GM12878 (cell line): ENCODE measurements around the gene ELMO2. TPM values are rescaled to one million over a fixed set of nuclear protein-coding genes. Genes with fewer than 3 reads are reported as not detected.
A peak's percentile ranks its signal among the peaks of the same experiment; 100 is the strongest.

ENCODE experiments used
- ATAC-seq: fragments of 200-7000 bp; cut with Tn5 transposase; 3 replicates; pipeline ENCODE4 v1.9.1; 2020; ENCODE audit warnings: mild to moderate bottlenecking, moderate library complexity
- BruUV-seq: library from RNA; stranded (reverse); fragments of 400-500 nt; replicated peaks from 2 replicates; lab custom pipeline; 2021; lab: Mats Ljungman, UMichigan
- CTCF ChIA-PET: fragments of 300-600 bp; sonication (Branson Sonifier 250); formaldehyde crosslinking; extraction: SDS; loops from one replicate; lab custom pipeline; 2021; ENCODE audit warnings: inconsistent platforms; lab: Yijun Ruan, JAX
- POLR2A ChIA-PET: fragments of 350-600 bp; formaldehyde crosslinking; extraction: SDS; loops from one replicate; lab custom pipeline; 2021; ENCODE audit warnings: inconsistent platforms; lab: Charles Lee
- RAD21 ChIA-PET: fragments of 300-600 bp; sonication (Branson Sonifier 250); formaldehyde crosslinking; loops from one replicate; lab custom pipeline; 2023; ENCODE audit warnings: antibody characterized with exemption; ENCODE audit not compliant: unreplicated experiment; lab: Charles Lee
- SMC1A ChIA-PET: fragments of 300-600 bp; sonication (Branson Sonifier 250); formaldehyde crosslinking; loops from one replicate; lab custom pipeline; 2023; ENCODE audit not compliant: unreplicated experiment, uncharacterized antibody; lab: Charles Lee
- DNase-seq: peaks from one replicate; pipeline ENCODE4 v3.0.0-alpha.2; 2011; ENCODE audit warnings: low read depth, low spot score
- FAIRE-seq: peaks from 3 replicates; lab custom pipeline; 2011; peaks lifted over from hg19 to GRCh38; lab: Jason Lieb, UNC
- H2AFZ ChIP-seq: 2 replicates; pipeline ENCODE4 v1.6.0; 2011; ENCODE audit warnings: low read depth, low read length, control low read depth; ENCODE audit not compliant: control insufficient read depth
- H3K27ac ChIP-seq: 2 replicates; pipeline ENCODE4 v1.5.1; 2011; ENCODE audit warnings: control low read depth; ENCODE audit not compliant: control insufficient read depth, insufficient read depth
- H3K27me3 ChIP-seq, 2 experiments: replicated peaks in 1 of 2; 2 replicates each; pipeline versions ENCODE4 v1.6.0 to v1.6.1; 2011; ENCODE audit warnings: low read length in 1 of 2; ENCODE audit not compliant: control insufficient read depth in 2 of 2, insufficient read depth in 2 of 2
- H3K36me3 ChIP-seq, 2 experiments: 2 replicates each; pipeline ENCODE4 v1.5.1; 2011; ENCODE audit warnings: low read length in 1 of 2; ENCODE audit not compliant: control insufficient read depth in 2 of 2, insufficient read depth in 2 of 2
- H3K4me1 ChIP-seq: 2 replicates; pipeline ENCODE4 v1.6.1; 2011; ENCODE audit warnings: mild to moderate bottlenecking, low read length, moderate library complexity, mixed read lengths; ENCODE audit not compliant: control insufficient read depth, insufficient read depth
- H3K4me2 ChIP-seq: 2 replicates; pipeline ENCODE4 v1.6.0; 2011; ENCODE audit warnings: control low read depth; ENCODE audit not compliant: control insufficient read depth, insufficient read depth
- H3K4me3 ChIP-seq: fragments of 200-600 bp; sonication (generic); 2 replicates; pipeline ENCODE4 v1.5.1; 2016
- H3K79me2 ChIP-seq: 2 replicates; pipeline ENCODE4 v1.6.0; 2011; ENCODE audit warnings: low read length; ENCODE audit not compliant: control insufficient read depth, insufficient read depth
- H3K9ac ChIP-seq: 2 replicates; pipeline ENCODE4 v1.8.0; 2011; ENCODE audit warnings: low read length, control low read depth, mixed read lengths; ENCODE audit not compliant: control insufficient read depth, insufficient read depth
- H3K9me3 ChIP-seq: replicated peaks from 3 replicates; pipeline ENCODE4 v1.5.1; 2011; ENCODE audit warnings: mild to moderate bottlenecking, low read length; ENCODE audit not compliant: control insufficient read depth, insufficient read depth
- H4K20me1 ChIP-seq: 2 replicates; pipeline ENCODE4 v1.6.0; 2011; ENCODE audit not compliant: control insufficient read depth, insufficient read depth
- POLR2A ChIP-seq: IDR thresholded peaks from 2 replicates; pipeline ENCODE4 v1.6.1; 2011; ENCODE audit warnings: low read depth, mild to moderate bottlenecking, low read length
- SMAD1 ChIP-seq: fragments of 450-650 bp; IDR thresholded peaks from 2 replicates; pipeline ENCODE4 v1.6.1; 2018; ENCODE audit warnings: mild to moderate bottlenecking, low read depth; ENCODE audit not compliant: partially characterized antibody
- WGBS: methylation state at CpG from one replicate; pipeline ENCODE4 v1.1.6; 2016; ENCODE audit warnings: low lambda C conversion rate; ENCODE audit not compliant: insufficient replicate concordance, insufficient coverage; ENCODE audit errors: missing lambda C conversion rate; 5-methylcytosine and 5-hydroxymethylcytosine counted together
- in situ Hi-C: fragments of 300-500 bp; cut with MboI; formaldehyde crosslinking; loops from 9 replicates; pipeline ENCODE4 v1.14.3; 2018; ENCODE audit warnings: mixed read lengths
- intact Hi-C: fragments of 100-400 bp; cut with micrococcal nuclease; formaldehyde crosslinking; loops from one replicate; pipeline ENCODE4 v1.14.2; 2022; ENCODE audit not compliant: unreplicated experiment
- polyA plus RNA-seq, 11 experiments: library from polyadenylated mRNA; depleted of rRNA in 4 of 11; unstranded in 6 of 11; stranded (reverse) in 5 of 11; fragments of >200 nt; fragmentation: Nextera tagmentation in 4 of 11; fragmentation: Illumina TruSeq in 1 of 11; extraction: Ambion mirVana in 4 of 11; extraction: Trizol in 1 of 11; gene quantifications; 1 replicate in 1 of 11; 2 replicates in 10 of 11; pipeline versions ENCODE4 v1.2.1 to v1.2.3, GENCODE V29; 2011 to 2016; ENCODE audit warnings: inconsistent platforms in 2 of 11, missing spikeins in 2 of 11, low read depth in 1 of 11
- total RNA-seq, 4 experiments: library from RNA; depleted of rRNA in 3 of 4; stranded (reverse); fragments of >200 nt in 3 of 4; fragmentation: Illumina TruSeq in 1 of 4; extraction: Trizol in 1 of 4; gene quantifications; 2 replicates each; pipeline versions ENCODE4 v1.2.1 to v1.2.3, GENCODE V29; 2013 to 2021
- TF ChIP-seq, protein P1 (sequence below), 3 experiments: IDR thresholded peaks in 2 of 3; conservative IDR thresholded peaks in 1 of 3; 2 replicates each; pipeline ENCODE4 v1.5.1; 2011; ENCODE audit warnings: low read depth in 3 of 3, low read length in 3 of 3, mild to moderate bottlenecking in 3 of 3, control low read depth in 2 of 3, moderate library complexity in 2 of 3, inconsistent platforms in 1 of 3, mixed read lengths in 1 of 3; ENCODE audit not compliant: control insufficient read depth in 2 of 3, insufficient read depth in 1 of 3; ENCODE audit errors: extremely low read depth in 1 of 3

Gene ELMO2
- total and polyA plus RNA-seq, 10 of the 15 experiments (the other 5 are each of a cell fraction or from before 2014, with no cell fraction given): 14.2 to 40.2 (median 37.6) TPM

DNA sequence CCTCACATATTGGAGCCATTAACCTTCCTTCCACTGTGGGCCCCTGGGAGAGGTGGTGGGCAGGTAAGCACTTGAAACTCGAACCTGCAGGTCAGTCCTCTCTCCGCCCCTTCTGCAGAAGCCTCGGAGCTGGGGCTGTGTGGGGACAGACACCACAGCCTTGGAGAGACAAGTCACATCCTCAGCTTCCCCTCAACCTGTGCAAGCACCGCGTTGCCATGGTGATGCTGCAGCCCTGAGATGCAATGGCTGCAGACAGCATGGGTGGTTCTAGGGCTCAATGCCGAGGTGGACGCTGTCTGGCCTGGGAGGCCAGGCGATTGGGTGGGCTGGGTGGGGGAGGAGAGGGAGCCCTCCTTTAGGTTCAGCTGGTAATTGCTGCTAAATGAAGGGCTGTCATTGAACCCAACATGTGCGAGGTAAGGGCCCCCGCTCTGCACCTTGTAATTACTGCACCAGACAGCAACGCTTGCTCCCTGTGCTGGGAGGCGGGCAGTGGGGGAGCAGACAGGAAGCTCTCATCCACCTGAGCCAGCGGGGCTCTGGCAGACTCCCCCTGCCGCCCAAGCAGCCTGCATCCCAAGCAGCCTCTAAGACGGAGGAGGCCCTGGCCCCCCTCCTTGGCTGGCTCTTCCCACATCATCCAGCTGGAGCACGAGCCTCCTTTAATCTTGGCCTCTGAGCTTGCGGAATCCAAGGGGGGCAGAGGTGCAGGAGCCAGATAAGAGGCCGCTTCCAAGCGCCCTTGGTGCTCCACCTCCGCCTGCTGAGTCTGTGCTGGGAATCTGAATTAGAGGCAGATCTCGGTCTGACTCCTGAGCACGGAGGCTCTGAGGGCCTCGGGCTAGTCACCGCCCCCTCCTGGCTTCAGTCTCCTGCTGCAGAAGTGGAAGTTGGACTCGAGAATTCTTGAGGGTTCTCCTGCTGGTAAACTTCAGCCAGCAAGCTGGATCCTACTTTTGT is 58.3 kb downstream of the ELMO2 start:
- Histone ChIP-seq H2AFZ (no peak overlapping the region), H3K9ac (no peak overlapping the region), H3K27me3 (no peaks in the 10 kb centered on the region), H3K79me2 (no peaks in the 10 kb centered on the region), H4K20me1 (no peaks in the 10 kb centered on the region), H3K4me3 (no peak overlapping the region), H3K4me2 (no peak overlapping the region), H3K9me3 (no peaks in the 10 kb centered on the region), H3K4me1 (peaks cover 33% of the 10 kb centered on the region), H3K27ac (no peak overlapping the region), H3K36me3 (peaks cover 0 to 2% of the 10 kb centered on the region in 2 experiments; a peak in 2 of 4 replicates)
- in situ Hi-C loops: no loop called here
- no TSS peak for BruUV-seq
- no peak for DNase-seq
- ChIA-PET CTCF (interaction anchor here (0.6 to 4.1 kb wide), 28 partner anchors 10 to 377 kb away, joined by 3 to 56 read pairs (median 6); no protein-coding TSS in a partner anchor), RAD21 (interaction anchor here (0.6 to 2.8 kb wide), 12 partner anchors 9 to 377 kb away, joined by 3 to 12 read pairs (median 3); no protein-coding TSS in a partner anchor), SMC1A (interaction anchor here (1.1 to 3.1 kb wide), 8 partner anchors 11 to 215 kb away, joined by 3 to 14 read pairs (median 5); no protein-coding TSS in a partner anchor), POLR2A (interaction anchor here (2.2 to 3.6 kb wide), 3 partner anchors 16 to 59 kb away, joined by 5 to 24 read pairs (median 14); partner anchors contain the start of gene ELMO2)
- TF ChIP-seq, protein P1, sequence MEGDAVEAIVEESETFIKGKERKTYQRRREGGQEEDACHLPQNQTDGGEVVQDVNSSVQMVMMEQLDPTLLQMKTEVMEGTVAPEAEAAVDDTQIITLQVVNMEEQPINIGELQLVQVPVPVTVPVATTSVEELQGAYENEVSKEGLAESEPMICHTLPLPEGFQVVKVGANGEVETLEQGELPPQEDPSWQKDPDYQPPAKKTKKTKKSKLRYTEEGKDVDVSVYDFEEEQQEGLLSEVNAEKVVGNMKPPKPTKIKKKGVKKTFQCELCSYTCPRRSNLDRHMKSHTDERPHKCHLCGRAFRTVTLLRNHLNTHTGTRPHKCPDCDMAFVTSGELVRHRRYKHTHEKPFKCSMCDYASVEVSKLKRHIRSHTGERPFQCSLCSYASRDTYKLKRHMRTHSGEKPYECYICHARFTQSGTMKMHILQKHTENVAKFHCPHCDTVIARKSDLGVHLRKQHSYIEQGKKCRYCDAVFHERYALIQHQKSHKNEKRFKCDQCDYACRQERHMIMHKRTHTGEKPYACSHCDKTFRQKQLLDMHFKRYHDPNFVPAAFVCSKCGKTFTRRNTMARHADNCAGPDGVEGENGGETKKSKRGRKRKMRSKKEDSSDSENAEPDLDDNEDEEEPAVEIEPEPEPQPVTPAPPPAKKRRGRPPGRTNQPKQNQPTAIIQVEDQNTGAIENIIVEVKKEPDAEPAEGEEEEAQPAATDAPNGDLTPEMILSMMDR (IDR thresholded peaks at IDR 0.05 in 2 of 3, conservative IDR thresholded peaks at IDR 0.05 in 1 of 3; ENCODE audit: control insufficient read depth in 2 of 3, extremely low read depth in 1 of 3, insufficient read depth in 1 of 3, low read depth in 3 of 3, low read length in 3 of 3): 0 out of 6 replicates have a peak, but pooled peaks of 1 of the 3 experiments have one; percentile 3
- no peak for TF ChIP-seq SMAD1
- TF ChIP-seq POLR2A: peak; percentile 56
- no peak for ATAC-seq
- 94% methylated on average over 22 of the region's 25 CpGs for WGBS
- FAIRE-seq: no peak
- intact Hi-C loops: loop anchor here (2.0 kb wide), 1 partner anchor 333 kb away; no protein-coding TSS in a partner anchor
